SK-N-SH (cell line): ENCODE data around the gene TRAPPC2B. TPM values are rescaled to one million over a fixed set of nuclear protein-coding genes. Genes with fewer than 3 reads are reported as not detected.

ENCODE experiments used
- CTCF ChIA-PET: fragments of 300-600, 350-600 bp; formaldehyde crosslinking; extraction: SDS; loops from one replicate; lab custom pipeline; 2021; lab: Yijun Ruan, JAX
- POLR2A ChIA-PET: fragments of 350-600 bp; sonication (Branson Sonifier 250); formaldehyde crosslinking; extraction: SDS; loops from one replicate; lab custom pipeline; 2020; ENCODE audit warnings: antibody characterized with exemption, inconsistent platforms; lab: Yijun Ruan, JAX
- DNase-seq: peaks from one replicate; pipeline ENCODE4 v3.0.0; 2012
- H2AFZ ChIP-seq: fragments of 200-600 bp; sonication (generic); 2 replicates; pipeline ENCODE4 v1.8.1; 2016; ENCODE audit warnings: antibody characterized with exemption, mild to moderate bottlenecking, low read depth
- H3F3A ChIP-seq: fragments of 200-600 bp; sonication (generic); replicated peaks from 2 replicates; pipeline ENCODE3; 2016; ENCODE audit warnings: antibody characterized with exemption, mild to moderate bottlenecking; ENCODE audit not compliant: insufficient read depth
- H3K27ac ChIP-seq, 2 experiments: fragments of 200-500 bp in 1 of 2; fragments of 200-600 bp in 1 of 2; sonication (Bioruptor generic) in 1 of 2; sonication (generic), shearing (Covaris generic) in 1 of 2; 2 replicates each; pipeline versions ENCODE4 v1.5.1 to v1.6.1; 2014 to 2016; ENCODE audit warnings: low read depth in 2 of 2, inconsistent platforms in 1 of 2, low read length in 1 of 2, mild to moderate bottlenecking in 1 of 2, mixed read lengths in 1 of 2
- H3K27me3 ChIP-seq: fragments of 200-600 bp; sonication (generic), shearing (Covaris generic); 2 replicates; pipeline ENCODE4 v1.6.1; 2016; ENCODE audit warnings: mixed run types; ENCODE audit not compliant: insufficient read depth
- H3K36me3 ChIP-seq, 2 experiments: fragments of 200-500 bp in 1 of 2; fragments of 200-600 bp in 1 of 2; sonication (Bioruptor generic) in 1 of 2; sonication (generic) in 1 of 2; replicated peaks in 1 of 2; 2 replicates each; pipeline versions ENCODE3 to v1.5.1; 2014 to 2016; ENCODE audit warnings: low read length in 1 of 2, mild to moderate bottlenecking in 1 of 2; ENCODE audit not compliant: insufficient read depth in 2 of 2, control insufficient read depth in 1 of 2
- H3K4me1 ChIP-seq, 2 experiments: fragments of 200-500 bp in 1 of 2; fragments of 200-600 bp in 1 of 2; sonication (Bioruptor generic) in 1 of 2; sonication (generic), shearing (Covaris generic) in 1 of 2; 2 replicates each; pipeline versions ENCODE4 v1.5.1 to v1.6.1; 2014 to 2016; ENCODE audit warnings: low read depth in 1 of 2, low read length in 1 of 2, mixed run types in 1 of 2; ENCODE audit not compliant: insufficient read depth in 2 of 2, control insufficient read depth in 1 of 2
- H3K4me2 ChIP-seq: fragments of 200-600 bp; sonication (generic), shearing (Covaris generic); 2 replicates; pipeline ENCODE4 v1.6.1; 2017; ENCODE audit warnings: mixed run types
- H3K4me3 ChIP-seq, 2 experiments: fragments of 200-500 bp in 1 of 2; fragments of 200-600 bp in 1 of 2; sonication (Bioruptor generic) in 1 of 2; sonication (generic), shearing (Covaris generic) in 1 of 2; 2 replicates each; pipeline versions ENCODE4 v1.5.1 to v1.8.1; 2014 to 2016; ENCODE audit warnings: low read depth in 2 of 2, inconsistent platforms in 1 of 2, low read length in 1 of 2, mild to moderate bottlenecking in 1 of 2, mixed read lengths in 1 of 2, moderate library complexity in 1 of 2
- H3K79me2 ChIP-seq: fragments of 200-600 bp; sonication (generic); 2 replicates; pipeline ENCODE4 v1.8.1; 2017; ENCODE audit warnings: mild to moderate bottlenecking; ENCODE audit not compliant: insufficient read depth
- H3K9ac ChIP-seq: fragments of 200-600 bp; sonication (generic); 2 replicates; pipeline ENCODE4 v1.6.1; 2017; ENCODE audit warnings: mixed run types
- H3K9me2 ChIP-seq: fragments of 200-600 bp; sonication (generic); 2 replicates; pipeline ENCODE4 v1.6.1; 2017; ENCODE audit warnings: mixed run types
- H3K9me3 ChIP-seq: fragments of 200-600 bp; sonication (generic); 2 replicates; pipeline ENCODE4 v1.6.1; 2017; ENCODE audit warnings: mixed run types, mild to moderate bottlenecking, moderate library complexity
- H4K20me1 ChIP-seq: fragments of 200-600 bp; sonication (generic); 2 replicates; pipeline ENCODE4 v1.6.1; 2017; ENCODE audit warnings: mild to moderate bottlenecking, mixed run types; ENCODE audit not compliant: insufficient read depth
- FOSL2 ChIP-seq: IDR thresholded peaks from 2 replicates; pipeline ENCODE4 v1.4.0; 2012; ENCODE audit warnings: low read depth, mild to moderate bottlenecking, moderate library complexity, borderline replicate concordance
- FOXJ3 ChIP-seq: sonication (generic); formaldehyde crosslinking; IDR thresholded peaks from 2 replicates; pipeline ENCODE4 v1.5.1; 2020; ENCODE audit warnings: mild to moderate bottlenecking, missing genetic modification reagents
- GABPA ChIP-seq: IDR thresholded peaks from 2 replicates; pipeline ENCODE4 v1.4.0; 2012; ENCODE audit warnings: low read depth, mild to moderate bottlenecking
- GATA2 ChIP-seq: sonication (generic); formaldehyde crosslinking; IDR thresholded peaks from 2 replicates; pipeline ENCODE4 v1.5.0; 2020; ENCODE audit warnings: mild to moderate bottlenecking, missing genetic modification reagents
- NFIC ChIP-seq: IDR thresholded peaks from 2 replicates; pipeline ENCODE4 v1.4.0; 2012; ENCODE audit warnings: borderline replicate concordance
- POLR2AphosphoS5 ChIP-seq: IDR thresholded peaks from 2 replicates; pipeline ENCODE4 v1.6.1; 2012; ENCODE audit warnings: low read depth, low read length
- RCOR1 ChIP-seq: fragments of 150-350 bp; IDR thresholded peaks from 2 replicates; pipeline ENCODE4 v1.6.1; 2017; ENCODE audit warnings: antibody characterized with exemption, low read length
- RFX5 ChIP-seq: IDR thresholded peaks from 2 replicates; pipeline ENCODE4 v1.6.1; 2012; ENCODE audit warnings: mild to moderate bottlenecking, improper control_type of control experiment, low read length
- SIN3A ChIP-seq: IDR thresholded peaks from 2 replicates; pipeline ENCODE4 v1.6.1; 2012; ENCODE audit warnings: low read depth, mild to moderate bottlenecking, low read length, moderate library complexity, borderline replicate concordance
- SMC3 ChIP-seq: IDR thresholded peaks from 2 replicates; pipeline ENCODE4 v1.6.1; 2012; ENCODE audit warnings: low read depth, low read length, improper control_type of control experiment
- TEAD4 ChIP-seq: IDR thresholded peaks from 2 replicates; pipeline ENCODE4 v1.4.0; 2012; ENCODE audit warnings: mild to moderate bottlenecking, borderline replicate concordance; ENCODE audit not compliant: insufficient read depth
- USF1 ChIP-seq: IDR thresholded peaks from 2 replicates; pipeline ENCODE4 v1.4.0; 2012; ENCODE audit warnings: low read depth, borderline replicate concordance
- ZBTB33 ChIP-seq: IDR thresholded peaks from 2 replicates; pipeline ENCODE4 v1.4.0; 2012; ENCODE audit warnings: low read depth, borderline replicate concordance
- WGBS: methylation state at CpG from one replicate; pipeline ENCODE4 v1.1.6; 2017; ENCODE audit warnings: low lambda C conversion rate; 5-methylcytosine and 5-hydroxymethylcytosine counted together
- polyA plus RNA-seq, 3 experiments: library from polyadenylated mRNA; depleted of rRNA; stranded (reverse); fragments of >200 nt; gene quantifications; 2 replicates each; pipeline ENCODE4 v1.2.3, GENCODE V29; 2012
- TF ChIP-seq, protein P1 (sequence below): IDR thresholded peaks from 2 replicates; pipeline ENCODE4 v1.6.1; 2012; ENCODE audit warnings: mild to moderate bottlenecking, low read depth, low read length, moderate library complexity
- TF ChIP-seq, protein P2 (sequence below): IDR thresholded peaks from 2 replicates; pipeline ENCODE4; 2012
- TF ChIP-seq, protein P3 (sequence below): fragments of 200-600 bp; sonication (generic); IDR thresholded peaks from 2 replicates; pipeline ENCODE4 v1.6.1; 2017; ENCODE audit warnings: antibody characterized with exemption, mild to moderate bottlenecking, moderate library complexity
- TF ChIP-seq, protein P4 (sequence below): IDR thresholded peaks from 2 replicates; pipeline ENCODE4 v1.4.0; 2012; ENCODE audit warnings: low read depth

Gene TRAPPC2B
- polyA plus RNA-seq, 1 of the 3 experiments (the other 2 are of a cell fraction): 21.0 TPM

DNA sequence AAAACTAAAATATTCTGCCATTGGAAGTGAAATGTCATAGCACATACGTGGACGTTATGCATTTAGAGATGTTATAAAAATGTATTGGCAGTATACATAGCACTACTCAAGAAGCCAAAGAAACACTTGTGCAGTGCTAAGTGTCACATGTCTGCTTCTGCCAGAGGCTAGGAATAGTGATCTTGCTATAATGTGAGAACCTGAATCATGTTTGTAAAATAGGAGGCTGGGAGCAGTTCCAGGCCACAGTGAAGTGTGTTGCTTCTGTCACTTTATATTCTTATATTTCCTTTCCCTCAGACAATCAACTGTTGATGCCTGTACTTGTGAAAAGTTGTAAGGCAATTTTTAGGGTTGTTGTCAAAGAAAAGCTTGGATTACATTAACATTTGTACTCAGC lies 3.4 kb downstream of the TRAPPC2B start:
- TF ChIP-seq USF1 (no peak), RCOR1 (no peak), ZBTB33 (no peak), SIN3A (no peak)
- TF ChIP-seq, protein P1, sequence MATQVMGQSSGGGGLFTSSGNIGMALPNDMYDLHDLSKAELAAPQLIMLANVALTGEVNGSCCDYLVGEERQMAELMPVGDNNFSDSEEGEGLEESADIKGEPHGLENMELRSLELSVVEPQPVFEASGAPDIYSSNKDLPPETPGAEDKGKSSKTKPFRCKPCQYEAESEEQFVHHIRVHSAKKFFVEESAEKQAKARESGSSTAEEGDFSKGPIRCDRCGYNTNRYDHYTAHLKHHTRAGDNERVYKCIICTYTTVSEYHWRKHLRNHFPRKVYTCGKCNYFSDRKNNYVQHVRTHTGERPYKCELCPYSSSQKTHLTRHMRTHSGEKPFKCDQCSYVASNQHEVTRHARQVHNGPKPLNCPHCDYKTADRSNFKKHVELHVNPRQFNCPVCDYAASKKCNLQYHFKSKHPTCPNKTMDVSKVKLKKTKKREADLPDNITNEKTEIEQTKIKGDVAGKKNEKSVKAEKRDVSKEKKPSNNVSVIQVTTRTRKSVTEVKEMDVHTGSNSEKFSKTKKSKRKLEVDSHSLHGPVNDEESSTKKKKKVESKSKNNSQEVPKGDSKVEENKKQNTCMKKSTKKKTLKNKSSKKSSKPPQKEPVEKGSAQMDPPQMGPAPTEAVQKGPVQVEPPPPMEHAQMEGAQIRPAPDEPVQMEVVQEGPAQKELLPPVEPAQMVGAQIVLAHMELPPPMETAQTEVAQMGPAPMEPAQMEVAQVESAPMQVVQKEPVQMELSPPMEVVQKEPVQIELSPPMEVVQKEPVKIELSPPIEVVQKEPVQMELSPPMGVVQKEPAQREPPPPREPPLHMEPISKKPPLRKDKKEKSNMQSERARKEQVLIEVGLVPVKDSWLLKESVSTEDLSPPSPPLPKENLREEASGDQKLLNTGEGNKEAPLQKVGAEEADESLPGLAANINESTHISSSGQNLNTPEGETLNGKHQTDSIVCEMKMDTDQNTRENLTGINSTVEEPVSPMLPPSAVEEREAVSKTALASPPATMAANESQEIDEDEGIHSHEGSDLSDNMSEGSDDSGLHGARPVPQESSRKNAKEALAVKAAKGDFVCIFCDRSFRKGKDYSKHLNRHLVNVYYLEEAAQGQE: no peak
- TF ChIP-seq, protein P2, sequence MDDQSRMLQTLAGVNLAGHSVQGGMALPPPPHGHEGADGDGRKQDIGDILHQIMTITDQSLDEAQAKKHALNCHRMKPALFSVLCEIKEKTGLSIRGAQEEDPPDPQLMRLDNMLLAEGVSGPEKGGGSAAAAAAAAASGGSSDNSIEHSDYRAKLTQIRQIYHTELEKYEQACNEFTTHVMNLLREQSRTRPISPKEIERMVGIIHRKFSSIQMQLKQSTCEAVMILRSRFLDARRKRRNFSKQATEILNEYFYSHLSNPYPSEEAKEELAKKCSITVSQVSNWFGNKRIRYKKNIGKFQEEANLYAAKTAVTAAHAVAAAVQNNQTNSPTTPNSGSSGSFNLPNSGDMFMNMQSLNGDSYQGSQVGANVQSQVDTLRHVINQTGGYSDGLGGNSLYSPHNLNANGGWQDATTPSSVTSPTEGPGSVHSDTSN: no peak
- Histone ChIP-seq H3F3A (peaks cover 6% of the 10 kb centered on the region), H3K4me3 (no peak overlapping the region), H4K20me1 (no peaks in the 10 kb centered on the region), H3K79me2 (peaks cover 34% of the 10 kb centered on the region), H3K9me3 (no peaks in the 10 kb centered on the region), H2AFZ (no peak overlapping the region), H3K4me2 (no peak overlapping the region), H3K9me2 (no peaks in the 10 kb centered on the region), H3K4me1 (peaks cover 0 to 6% of the 10 kb centered on the region in 2 experiments; a peak in 2 of 4 replicates), H3K36me3 (peaks cover 2 to 11% of the 10 kb centered on the region in 2 experiments), H3K9ac (no peak overlapping the region), H3K27me3 (no peaks in the 10 kb centered on the region), H3K27ac (no peak overlapping the region)
- CTCF ChIA-PET: no interaction called here
- 92% methylated on average over 2 of the region's 2 CpGs for WGBS
- POLR2A ChIA-PET: no interaction called here
- DNase-seq: no peak

- TF ChIP-seq TEAD4 (no peak), SIN3A (no peak), RFX5 (no peak), NFIC (no peak), FOXJ3 (CRISPR knock-in tag) (no peak), SMC3 (no peak), FOSL2 (no peak), POLR2AphosphoS5 (no peak), GABPA (no peak), USF1 (no peak), GATA2 (no peak)
- TF ChIP-seq, protein P3, sequence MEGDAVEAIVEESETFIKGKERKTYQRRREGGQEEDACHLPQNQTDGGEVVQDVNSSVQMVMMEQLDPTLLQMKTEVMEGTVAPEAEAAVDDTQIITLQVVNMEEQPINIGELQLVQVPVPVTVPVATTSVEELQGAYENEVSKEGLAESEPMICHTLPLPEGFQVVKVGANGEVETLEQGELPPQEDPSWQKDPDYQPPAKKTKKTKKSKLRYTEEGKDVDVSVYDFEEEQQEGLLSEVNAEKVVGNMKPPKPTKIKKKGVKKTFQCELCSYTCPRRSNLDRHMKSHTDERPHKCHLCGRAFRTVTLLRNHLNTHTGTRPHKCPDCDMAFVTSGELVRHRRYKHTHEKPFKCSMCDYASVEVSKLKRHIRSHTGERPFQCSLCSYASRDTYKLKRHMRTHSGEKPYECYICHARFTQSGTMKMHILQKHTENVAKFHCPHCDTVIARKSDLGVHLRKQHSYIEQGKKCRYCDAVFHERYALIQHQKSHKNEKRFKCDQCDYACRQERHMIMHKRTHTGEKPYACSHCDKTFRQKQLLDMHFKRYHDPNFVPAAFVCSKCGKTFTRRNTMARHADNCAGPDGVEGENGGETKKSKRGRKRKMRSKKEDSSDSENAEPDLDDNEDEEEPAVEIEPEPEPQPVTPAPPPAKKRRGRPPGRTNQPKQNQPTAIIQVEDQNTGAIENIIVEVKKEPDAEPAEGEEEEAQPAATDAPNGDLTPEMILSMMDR: no peak
- TF ChIP-seq, protein P4, sequence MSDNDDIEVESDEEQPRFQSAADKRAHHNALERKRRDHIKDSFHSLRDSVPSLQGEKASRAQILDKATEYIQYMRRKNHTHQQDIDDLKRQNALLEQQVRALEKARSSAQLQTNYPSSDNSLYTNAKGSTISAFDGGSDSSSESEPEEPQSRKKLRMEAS: no peak
- Histone ChIP-seq H3K9ac (no peak overlapping the region), H3K9me2 (no peaks in the 10 kb centered on the region), H4K20me1 (no peaks in the 10 kb centered on the region), H3K4me3 (no peak overlapping the region), H2AFZ (no peak overlapping the region), H3K27ac (no peak overlapping the region), H3K9me3 (no peaks in the 10 kb centered on the region; the same call in 1 of the 2 replicates), H3K79me2 (no peaks in the 10 kb centered on the region), H3F3A (no peaks in the 10 kb centered on the region), H3K27me3 (no peaks in the 10 kb centered on the region), H3K4me2 (no peak overlapping the region), H3K36me3 (peaks cover 33 to 34% of the 10 kb centered on the region in 2 experiments), H3K4me1 (no peaks in the 10 kb centered on the region)
- WGBS: 77% methylated on average over 4 of the region's 6 CpGs
- ChIA-PET POLR2A (no interaction called here), CTCF (no interaction called here)
- DNase-seq: no peak
Measured at GRCh38 chr19:57374179-57374578, 10.8 kb downstream of the TRAPPC2B start.
